HepG2 (cell line): ENCODE data around the gene AHSG. TPM values are rescaled to one million over a fixed set of nuclear protein-coding genes. Genes with fewer than 3 reads are reported as not detected.
A peak's percentile ranks its signal among the peaks of the same experiment; 100 is the strongest.

Source experiments
- ARHGAP35 ChIP-seq: sonication (generic); formaldehyde crosslinking; IDR thresholded peaks from 2 replicates; pipeline ENCODE4 v1.9.0; 2022; ENCODE audit warnings: mild to moderate bottlenecking, inconsistent platforms, moderate library complexity, missing genetic modification reagents, borderline replicate concordance
- ELF3 ChIP-seq: IDR thresholded peaks from 2 replicates; pipeline ENCODE4 v1.6.1; 2016; ENCODE audit warnings: missing genetic modification reagents, missing compliant biosample characterization
- GABPB1 ChIP-seq: IDR thresholded peaks from 2 replicates; pipeline ENCODE4 v1.6.1; 2016; ENCODE audit warnings: mild to moderate bottlenecking, missing genetic modification reagents, moderate library complexity, missing compliant biosample characterization
- HMG20A ChIP-seq: IDR thresholded peaks from 2 replicates; pipeline ENCODE4 v1.6.1; 2016; ENCODE audit warnings: borderline replicate concordance
- ISX ChIP-seq: sonication (generic); formaldehyde crosslinking; conservative IDR thresholded peaks from 2 replicates; pipeline ENCODE4 v1.5.0; 2020; ENCODE audit warnings: missing genetic modification reagents
- LCORL ChIP-seq, 2 experiments: fragments of 450-650 bp in 1 of 2; sonication (generic) in 1 of 2; formaldehyde crosslinking in 1 of 2; IDR thresholded peaks; 2 replicates each; pipeline versions ENCODE4 v1.5.0 to v1.6.1; 2017 to 2020; ENCODE audit warnings: antibody characterized with exemption in 1 of 2, missing genetic modification reagents in 1 of 2
- NFKBIZ ChIP-seq: IDR thresholded peaks from 2 replicates; pipeline ENCODE4 v1.6.1; 2018; ENCODE audit warnings: missing genetic modification reagents, missing compliant biosample characterization
- NR2F1 ChIP-seq, 2 experiments: fragments of 450-650 bp in 1 of 2; formaldehyde crosslinking in 1 of 2; IDR thresholded peaks; 2 replicates each; pipeline versions ENCODE4 v1.5.0 to v1.6.1; 2016 to 2020; ENCODE audit warnings: mild to moderate bottlenecking in 1 of 2, missing compliant biosample characterization in 1 of 2, missing genetic modification reagents in 1 of 2, moderate library complexity in 1 of 2
- PCBP1 ChIP-seq: fragments of 200-400 bp; formaldehyde crosslinking; IDR thresholded peaks from 2 replicates; pipeline ENCODE4 v1.6.1; 2017; ENCODE audit warnings: mild to moderate bottlenecking, low read depth, low read length, borderline replicate concordance
- TEAD2 ChIP-seq: sonication (generic); formaldehyde crosslinking; IDR thresholded peaks from 2 replicates; pipeline ENCODE4 v1.9.0; 2021; ENCODE audit warnings: missing genetic modification reagents
- TOPORS ChIP-seq: sonication (generic); formaldehyde crosslinking; IDR thresholded peaks from 2 replicates; pipeline ENCODE4 v1.8.0; 2023; ENCODE audit warnings: mild to moderate bottlenecking, missing genetic modification reagents
- YY1 ChIP-seq: IDR thresholded peaks from 2 replicates; pipeline ENCODE4 v1.6.1; 2011; ENCODE audit warnings: low read length, low read depth, moderate library complexity, mild to moderate bottlenecking; ENCODE audit not compliant: insufficient read depth, insufficient replicate concordance
- ZNF124 ChIP-seq: sonication (generic); formaldehyde crosslinking; IDR thresholded peaks from 2 replicates; pipeline ENCODE4 v1.4.0; 2020; ENCODE audit warnings: missing genetic modification reagents
- ZNF260 ChIP-seq: sonication (generic); formaldehyde crosslinking; IDR thresholded peaks from 2 replicates; pipeline ENCODE4 v1.4.0; 2020; ENCODE audit warnings: missing genetic modification reagents, low read depth, mild to moderate bottlenecking, borderline replicate concordance
- ZNF432 ChIP-seq: sonication (generic); formaldehyde crosslinking; IDR thresholded peaks from 2 replicates; pipeline ENCODE4 v1.5.0; 2020; ENCODE audit warnings: missing genetic modification reagents, mild to moderate bottlenecking, borderline replicate concordance
- ZNF616 ChIP-seq: sonication (generic); formaldehyde crosslinking; IDR thresholded peaks from 2 replicates; pipeline ENCODE4 v1.5.0; 2020; ENCODE audit warnings: low read depth, mild to moderate bottlenecking, missing genetic modification reagents
- ZNF841 ChIP-seq: sonication (generic); formaldehyde crosslinking; IDR thresholded peaks from 2 replicates; pipeline ENCODE4 v1.8.1; 2023; ENCODE audit warnings: missing genetic modification reagents, borderline replicate concordance
- polyA plus RNA-seq, 8 experiments: library from polyadenylated mRNA; depleted of rRNA in 3 of 8; stranded (reverse) in 7 of 8; unstranded in 1 of 8; fragments of >200 nt; fragmentation: Illumina TruSeq in 4 of 8; extraction: Trizol in 4 of 8; gene quantifications; 2 replicates each; pipeline versions ENCODE4 v1.2.1 to v1.2.3, GENCODE V29; 2011 to 2016; ENCODE audit warnings: low read depth in 4 of 8, missing spikeins in 1 of 8, mixed read lengths in 1 of 8; ENCODE audit not compliant: insufficient read depth in 1 of 8
- total RNA-seq, 5 experiments: library from RNA; depleted of rRNA; stranded (reverse); fragments of >200 nt; fragmentation: Illumina TruSeq; extraction: Trizol; gene quantifications; 2 replicates each; pipeline ENCODE4 v1.2.3, GENCODE V29; 2016; ENCODE audit warnings: low read depth in 1 of 5
- TF ChIP-seq, protein P1 (sequence below): sonication (generic); formaldehyde crosslinking; IDR thresholded peaks from 2 replicates; pipeline ENCODE4 v1.4.0; 2020; ENCODE audit warnings: low read depth, missing genetic modification reagents
- TF ChIP-seq, protein P2 (sequence below): sonication (generic); formaldehyde crosslinking; IDR thresholded peaks from 2 replicates; pipeline ENCODE4 v1.5.0; 2020; ENCODE audit warnings: mild to moderate bottlenecking, missing genetic modification reagents
- TF ChIP-seq, protein P3 (sequence below): sonication (generic); formaldehyde crosslinking; IDR thresholded peaks from 2 replicates; pipeline ENCODE4 v1.4.0; 2020; ENCODE audit warnings: missing genetic modification reagents
- TF ChIP-seq, protein P4 (sequence below): sonication (generic); formaldehyde crosslinking; IDR thresholded peaks from 2 replicates; pipeline ENCODE4 v1.4.0; 2020; ENCODE audit warnings: mild to moderate bottlenecking, missing genetic modification reagents

AHSG gene
- total and polyA plus RNA-seq, 2 of the 13 experiments (the other 11 are each of a cell fraction or from before 2014, with no cell fraction given), result 2,043 to 19,152 TPM

DNA sequence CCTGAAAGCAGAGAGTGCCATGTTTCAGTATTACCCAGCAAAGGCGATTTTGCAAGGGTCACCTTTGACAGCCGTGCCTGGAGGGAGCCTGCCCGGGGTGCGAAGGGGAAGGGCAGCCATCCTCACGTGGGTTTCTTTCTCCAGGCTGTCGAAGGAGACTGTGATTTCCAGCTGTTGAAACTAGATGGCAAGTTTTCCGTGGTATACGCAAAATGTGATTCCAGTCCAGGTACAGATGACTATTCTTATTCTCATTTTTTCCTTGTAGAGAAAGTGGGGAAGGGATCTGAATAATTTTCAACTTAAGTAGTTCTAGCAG, 3.4 kb downstream of the AHSG start (continued):
- TF ChIP-seq, protein P1, sequence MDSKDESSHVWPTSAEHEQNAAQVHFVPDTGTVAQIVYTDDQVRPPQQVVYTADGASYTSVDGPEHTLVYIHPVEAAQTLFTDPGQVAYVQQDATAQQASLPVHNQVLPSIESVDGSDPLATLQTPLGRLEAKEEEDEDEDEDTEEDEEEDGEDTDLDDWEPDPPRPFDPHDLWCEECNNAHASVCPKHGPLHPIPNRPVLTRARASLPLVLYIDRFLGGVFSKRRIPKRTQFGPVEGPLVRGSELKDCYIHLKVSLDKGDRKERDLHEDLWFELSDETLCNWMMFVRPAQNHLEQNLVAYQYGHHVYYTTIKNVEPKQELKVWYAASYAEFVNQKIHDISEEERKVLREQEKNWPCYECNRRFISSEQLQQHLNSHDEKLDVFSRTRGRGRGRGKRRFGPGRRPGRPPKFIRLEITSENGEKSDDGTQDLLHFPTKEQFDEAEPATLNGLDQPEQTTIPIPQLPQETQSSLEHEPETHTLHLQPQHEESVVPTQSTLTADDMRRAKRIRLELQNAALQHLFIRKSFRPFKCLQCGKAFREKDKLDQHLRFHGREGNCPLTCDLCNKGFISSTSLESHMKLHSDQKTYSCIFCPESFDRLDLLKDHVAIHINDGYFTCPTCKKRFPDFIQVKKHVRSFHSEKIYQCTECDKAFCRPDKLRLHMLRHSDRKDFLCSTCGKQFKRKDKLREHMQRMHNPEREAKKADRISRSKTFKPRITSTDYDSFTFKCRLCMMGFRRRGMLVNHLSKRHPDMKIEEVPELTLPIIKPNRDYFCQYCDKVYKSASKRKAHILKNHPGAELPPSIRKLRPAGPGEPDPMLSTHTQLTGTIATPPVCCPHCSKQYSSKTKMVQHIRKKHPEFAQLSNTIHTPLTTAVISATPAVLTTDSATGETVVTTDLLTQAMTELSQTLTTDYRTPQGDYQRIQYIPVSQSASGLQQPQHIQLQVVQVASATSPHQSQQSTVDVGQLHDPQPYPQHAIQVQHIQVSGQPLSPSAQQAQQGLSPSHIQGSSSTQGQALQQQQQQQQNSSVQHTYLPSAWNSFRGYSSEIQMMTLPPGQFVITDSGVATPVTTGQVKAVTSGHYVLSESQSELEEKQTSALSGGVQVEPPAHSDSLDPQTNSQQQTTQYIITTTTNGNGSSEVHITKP (CRISPR knock-in tag), result no peak
- no peak for TF ChIP-seq PCBP1
- TF ChIP-seq HMG20A, result no peak
- TF ChIP-seq ZNF616 (CRISPR knock-in tag), result 0 out of 2 replicates have a peak, but pooled peaks have one; percentile 28
- no peak for TF ChIP-seq YY1
- no peak for TF ChIP-seq ARHGAP35 (CRISPR knock-in tag)
- TF ChIP-seq ZNF260, result no peak
- TF ChIP-seq ZNF432 (CRISPR knock-in tag), result no peak
- no peak for TF ChIP-seq ZNF841 (CRISPR knock-in tag)
- TF ChIP-seq TEAD2 (CRISPR knock-in tag), result no peak
- TF ChIP-seq NR2F1 (CRISPR knock-in tag; IDR thresholded peaks at IDR 0.05), result no peak
- TF ChIP-seq, protein P2, sequence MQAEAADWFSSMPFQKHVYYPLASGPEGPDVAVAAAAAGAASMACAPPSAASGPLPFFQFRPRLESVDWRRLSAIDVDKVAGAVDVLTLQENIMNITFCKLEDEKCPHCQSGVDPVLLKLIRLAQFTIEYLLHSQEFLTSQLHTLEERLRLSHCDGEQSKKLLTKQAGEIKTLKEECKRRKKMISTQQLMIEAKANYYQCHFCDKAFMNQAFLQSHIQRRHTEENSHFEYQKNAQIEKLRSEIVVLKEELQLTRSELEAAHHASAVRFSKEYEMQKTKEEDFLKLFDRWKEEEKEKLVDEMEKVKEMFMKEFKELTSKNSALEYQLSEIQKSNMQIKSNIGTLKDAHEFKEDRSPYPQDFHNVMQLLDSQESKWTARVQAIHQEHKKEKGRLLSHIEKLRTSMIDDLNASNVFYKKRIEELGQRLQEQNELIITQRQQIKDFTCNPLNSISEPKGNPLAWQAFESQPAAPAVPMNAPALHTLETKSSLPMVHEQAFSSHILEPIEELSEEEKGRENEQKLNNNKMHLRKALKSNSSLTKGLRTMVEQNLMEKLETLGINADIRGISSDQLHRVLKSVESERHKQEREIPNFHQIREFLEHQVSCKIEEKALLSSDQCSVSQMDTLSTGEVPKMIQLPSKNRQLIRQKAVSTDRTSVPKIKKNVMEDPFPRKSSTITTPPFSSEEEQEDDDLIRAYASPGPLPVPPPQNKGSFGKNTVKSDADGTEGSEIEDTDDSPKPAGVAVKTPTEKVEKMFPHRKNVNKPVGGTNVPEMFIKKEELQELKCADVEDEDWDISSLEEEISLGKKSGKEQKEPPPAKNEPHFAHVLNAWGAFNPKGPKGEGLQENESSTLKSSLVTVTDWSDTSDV, result no peak
- TF ChIP-seq, protein P3, sequence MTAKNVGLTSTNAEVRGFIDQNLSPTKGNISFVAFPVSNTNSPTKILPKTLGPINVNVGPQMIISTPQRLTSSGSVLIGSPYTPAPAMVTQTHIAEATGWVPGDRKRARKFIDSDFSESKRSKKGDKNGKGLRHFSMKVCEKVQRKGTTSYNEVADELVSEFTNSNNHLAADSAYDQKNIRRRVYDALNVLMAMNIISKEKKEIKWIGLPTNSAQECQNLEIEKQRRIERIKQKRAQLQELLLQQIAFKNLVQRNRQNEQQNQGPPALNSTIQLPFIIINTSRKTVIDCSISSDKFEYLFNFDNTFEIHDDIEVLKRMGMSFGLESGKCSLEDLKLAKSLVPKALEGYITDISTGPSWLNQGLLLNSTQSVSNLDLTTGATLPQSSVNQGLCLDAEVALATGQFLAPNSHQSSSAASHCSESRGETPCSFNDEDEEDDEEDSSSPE (CRISPR knock-in tag), result no peak
- TF ChIP-seq ISX, result no peak
- TF ChIP-seq, protein P4, sequence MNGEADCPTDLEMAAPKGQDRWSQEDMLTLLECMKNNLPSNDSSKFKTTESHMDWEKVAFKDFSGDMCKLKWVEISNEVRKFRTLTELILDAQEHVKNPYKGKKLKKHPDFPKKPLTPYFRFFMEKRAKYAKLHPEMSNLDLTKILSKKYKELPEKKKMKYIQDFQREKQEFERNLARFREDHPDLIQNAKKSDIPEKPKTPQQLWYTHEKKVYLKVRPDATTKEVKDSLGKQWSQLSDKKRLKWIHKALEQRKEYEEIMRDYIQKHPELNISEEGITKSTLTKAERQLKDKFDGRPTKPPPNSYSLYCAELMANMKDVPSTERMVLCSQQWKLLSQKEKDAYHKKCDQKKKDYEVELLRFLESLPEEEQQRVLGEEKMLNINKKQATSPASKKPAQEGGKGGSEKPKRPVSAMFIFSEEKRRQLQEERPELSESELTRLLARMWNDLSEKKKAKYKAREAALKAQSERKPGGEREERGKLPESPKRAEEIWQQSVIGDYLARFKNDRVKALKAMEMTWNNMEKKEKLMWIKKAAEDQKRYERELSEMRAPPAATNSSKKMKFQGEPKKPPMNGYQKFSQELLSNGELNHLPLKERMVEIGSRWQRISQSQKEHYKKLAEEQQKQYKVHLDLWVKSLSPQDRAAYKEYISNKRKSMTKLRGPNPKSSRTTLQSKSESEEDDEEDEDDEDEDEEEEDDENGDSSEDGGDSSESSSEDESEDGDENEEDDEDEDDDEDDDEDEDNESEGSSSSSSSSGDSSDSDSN (CRISPR knock-in tag), result no peak
- no peak for TF ChIP-seq LCORL (IDR thresholded peaks at IDR 0.05)
- TF ChIP-seq LCORL (CRISPR knock-in tag; IDR thresholded peaks at IDR 0.05), result peak; percentile 5; the same call in 1 of the 2 replicates
- TF ChIP-seq TOPORS (CRISPR knock-in tag), result 0 out of 2 replicates have a peak, but pooled peaks have one; percentile 1
- no peak for TF ChIP-seq GABPB1 (CRISPR knock-in tag)
- no peak for TF ChIP-seq ZNF124 (CRISPR knock-in tag)
- no peak for TF ChIP-seq ELF3
- TF ChIP-seq NFKBIZ (CRISPR knock-in tag), result no peak
